HG03064 (cell line): ENCODE results near the gene TTLL8.
"Not testable (repeated sequence)": the region's sequence is repeated elsewhere in the genome, so short reads cannot be mapped to it uniquely, and the experiment has no call there.

ENCODE experiments used
- ATAC-seq: cut with Tn5 transposase; IDR thresholded peaks from one replicate; pipeline ENCODE4 v1.9.1; 2021; ENCODE audit warnings: low read depth; ENCODE audit not compliant: unreplicated experiment

The TTLL8 gene

DNA sequence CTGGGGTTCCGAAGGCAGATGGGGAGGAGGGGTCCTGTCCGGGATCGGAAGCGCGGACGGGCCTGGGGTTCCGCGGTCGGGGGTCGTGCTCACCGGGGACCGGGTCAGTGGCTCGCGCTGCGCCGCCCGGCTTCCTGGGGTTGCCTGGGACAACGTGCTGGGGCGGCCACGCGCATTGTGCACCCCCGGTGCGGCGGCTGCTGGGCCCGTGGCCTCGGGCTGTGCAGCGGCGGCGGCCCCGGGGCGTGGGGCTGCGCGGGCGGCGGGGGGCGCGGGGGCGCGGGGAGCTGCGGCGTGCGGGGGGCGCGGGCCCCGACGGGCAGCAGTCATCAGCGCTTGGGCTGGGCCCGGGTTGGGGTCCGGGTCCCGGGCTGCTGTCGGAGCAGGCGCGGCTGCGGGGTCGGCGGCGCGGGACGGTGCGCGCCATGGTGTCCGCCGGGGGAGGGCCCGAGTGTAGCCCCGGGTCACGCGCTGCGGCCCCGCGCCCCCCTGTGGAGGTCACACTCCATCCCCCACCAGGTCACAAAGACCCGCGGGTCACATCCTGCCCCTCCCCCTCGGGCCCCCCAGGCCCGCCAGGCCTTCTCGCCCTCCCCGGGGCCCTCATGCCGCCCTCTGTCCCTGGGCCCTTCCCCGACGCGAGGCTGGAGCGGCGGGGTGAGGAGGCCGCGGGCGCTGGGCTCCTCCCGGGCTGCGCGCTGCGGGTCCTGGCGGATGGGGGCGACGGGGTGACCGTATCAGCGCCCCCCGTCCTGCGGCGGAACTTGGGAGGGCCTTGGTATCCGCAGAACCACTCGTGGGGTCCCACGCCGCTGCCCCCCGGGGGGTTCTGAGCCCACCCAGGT is at the start of gene TTLL8:
Gene TTLL8 (minus strand): TSS at position 238 of the 845 bp plus-strand sequence.
- no peak for ATAC-seq

DNA sequence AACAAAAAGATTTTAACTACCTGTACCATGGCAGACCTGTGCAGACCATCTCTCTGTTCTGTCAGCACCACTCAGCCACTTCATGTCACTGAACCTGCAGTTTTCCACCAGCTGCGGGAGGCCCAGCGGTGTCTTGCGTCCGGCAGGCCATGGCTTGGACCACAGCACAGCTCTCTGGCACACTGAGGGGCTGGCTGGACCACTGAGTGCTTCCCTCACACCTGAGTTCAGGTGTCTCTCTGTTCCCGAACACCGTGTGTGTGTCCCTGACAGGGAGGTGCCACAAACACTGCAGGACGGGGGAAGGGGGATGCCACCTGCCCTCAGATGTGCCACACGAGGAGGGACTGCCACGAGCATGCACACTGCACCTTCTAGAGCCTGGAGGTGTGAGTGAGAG is 49.4 kb upstream of the TTLL8 start:
- ATAC-seq, result no peak

DNA sequence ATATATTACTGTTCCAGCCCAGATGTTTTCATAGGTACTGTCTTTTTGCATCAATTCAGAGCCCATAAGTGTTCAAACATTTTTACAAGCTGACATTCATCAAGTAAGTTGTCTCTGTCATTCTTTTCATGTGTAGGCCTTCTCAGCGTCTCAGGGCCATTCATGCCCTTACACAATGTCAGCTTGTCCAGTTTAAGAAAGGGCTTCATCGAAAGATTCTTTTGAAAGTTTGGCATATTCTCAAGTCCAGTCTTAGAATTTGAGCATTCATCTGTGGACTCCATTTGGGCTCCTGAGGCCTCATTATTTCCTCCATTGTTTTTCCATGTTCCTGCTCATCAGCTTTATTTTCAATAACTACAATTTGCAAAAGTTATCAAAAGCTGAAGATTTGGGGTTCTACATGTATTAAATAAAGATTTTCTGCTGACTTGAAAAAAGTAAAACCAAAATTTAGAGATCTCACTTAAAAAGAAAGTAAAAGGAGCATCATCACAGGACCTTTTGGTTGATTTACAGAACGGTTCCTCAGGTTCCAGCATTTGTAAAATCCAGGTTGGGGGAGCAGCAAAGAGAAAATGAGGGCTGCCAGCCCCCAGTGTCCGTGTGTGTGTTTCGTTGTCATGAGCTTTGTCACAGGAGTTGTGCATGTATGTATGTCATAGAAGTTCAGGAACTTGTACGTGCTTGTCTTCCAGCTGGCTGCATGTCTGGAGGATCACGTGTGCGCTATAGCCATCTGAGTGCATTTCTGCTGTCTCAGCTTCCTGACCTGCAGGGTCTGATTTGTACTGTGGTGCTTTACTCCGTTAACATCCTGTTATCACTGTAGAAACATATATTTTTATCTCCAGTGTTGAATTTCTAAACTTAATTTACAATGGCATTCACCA is 47.4 kb upstream of the TTLL8 start:
- no peak for ATAC-seq

DNA sequence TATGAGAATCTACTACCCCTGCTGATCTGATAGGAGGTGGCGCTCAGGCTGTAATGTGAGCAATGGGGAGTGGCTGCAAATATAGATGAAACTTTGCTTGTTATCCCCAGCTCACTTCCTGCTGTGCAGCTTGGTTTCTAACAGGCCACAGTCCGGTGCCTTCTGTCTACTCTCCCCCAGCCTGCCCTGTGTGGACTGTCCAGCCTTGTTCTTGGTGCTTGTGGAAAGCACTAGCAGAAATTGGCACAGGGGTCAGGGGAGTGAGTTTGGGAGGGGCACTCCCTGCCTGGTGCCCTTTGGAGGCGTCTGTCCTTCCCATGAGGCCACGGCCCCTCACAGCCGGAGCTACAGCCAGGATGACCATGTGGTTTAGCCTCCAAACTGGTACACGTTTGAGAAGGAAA is 46.0 kb upstream of the TTLL8 start:
- ATAC-seq, result no peak

DNA sequence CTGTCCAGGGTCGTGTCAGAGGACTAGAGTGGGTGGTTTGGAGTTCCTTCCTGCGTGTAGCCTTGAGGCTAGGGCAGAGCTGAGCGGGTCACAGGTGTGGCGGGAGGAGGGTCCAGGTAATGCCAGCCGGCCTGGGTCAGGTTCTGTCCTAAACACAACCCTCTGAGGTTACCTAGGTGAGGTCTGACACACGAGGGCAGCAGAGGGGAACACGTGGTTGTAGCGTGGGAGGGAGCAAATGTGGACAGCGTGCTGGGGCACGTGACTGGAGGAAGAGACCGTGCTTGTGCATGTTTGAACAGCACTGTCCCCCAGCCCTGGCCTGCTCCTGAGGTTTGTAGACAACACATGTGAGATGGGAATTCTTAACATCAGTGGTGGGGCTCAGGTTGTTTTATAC is 44.8 kb upstream of the TTLL8 start:
- ATAC-seq, result no peak

DNA sequence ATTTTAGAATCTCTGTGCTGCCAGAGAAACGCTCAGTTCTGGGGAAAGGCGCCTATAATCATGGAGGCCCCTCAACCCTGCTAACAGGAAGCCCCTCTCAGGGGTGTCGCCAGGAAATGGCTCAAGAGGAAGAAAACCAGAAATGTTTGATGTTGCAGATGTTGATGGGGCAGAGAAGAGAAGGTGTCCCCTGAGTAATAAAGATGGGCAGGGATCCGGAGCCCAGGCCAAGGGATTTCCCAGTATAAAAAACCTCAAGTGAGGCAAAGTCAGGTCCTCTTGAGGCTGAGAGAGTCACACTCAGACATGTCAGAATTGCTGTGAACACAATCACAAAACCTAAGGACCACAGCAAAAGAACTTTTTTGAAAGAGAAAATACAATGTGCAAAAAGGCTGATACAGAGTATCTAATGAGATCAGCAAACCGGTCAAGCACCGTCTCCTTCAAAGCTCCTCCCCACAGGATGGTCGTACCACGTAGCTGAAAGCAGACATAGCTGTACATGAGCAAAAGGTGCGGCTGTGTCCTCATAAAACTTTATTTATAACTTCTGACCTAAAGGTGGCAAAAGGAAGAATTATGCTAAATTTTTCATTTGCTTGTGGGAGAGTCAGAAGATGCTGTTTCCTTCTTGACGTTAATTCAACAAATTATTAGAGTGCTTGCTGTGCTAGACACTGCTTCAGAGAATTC is 43.9 kb upstream of the TTLL8 start:
- ATAC-seq, result no peak

DNA sequence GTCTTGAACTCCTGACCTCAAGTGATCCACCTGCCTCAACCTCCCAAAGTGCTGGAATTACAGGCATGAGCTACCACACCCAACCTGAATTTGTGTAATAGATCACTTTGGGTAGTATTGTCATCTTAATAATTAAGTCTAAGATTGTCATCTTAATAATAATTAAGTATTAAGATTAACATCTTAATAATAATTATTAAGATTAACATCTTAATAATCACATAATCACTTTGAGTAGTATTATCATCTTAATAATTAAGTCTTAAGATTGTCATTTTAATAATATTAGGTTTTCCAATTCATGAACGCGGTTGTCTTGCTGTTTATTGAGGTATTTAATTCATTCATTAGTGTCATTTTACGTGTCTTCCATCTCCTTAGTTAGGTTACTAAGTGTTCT is 40.0 kb upstream of the TTLL8 start:
- ATAC-seq, result no peak

DNA sequence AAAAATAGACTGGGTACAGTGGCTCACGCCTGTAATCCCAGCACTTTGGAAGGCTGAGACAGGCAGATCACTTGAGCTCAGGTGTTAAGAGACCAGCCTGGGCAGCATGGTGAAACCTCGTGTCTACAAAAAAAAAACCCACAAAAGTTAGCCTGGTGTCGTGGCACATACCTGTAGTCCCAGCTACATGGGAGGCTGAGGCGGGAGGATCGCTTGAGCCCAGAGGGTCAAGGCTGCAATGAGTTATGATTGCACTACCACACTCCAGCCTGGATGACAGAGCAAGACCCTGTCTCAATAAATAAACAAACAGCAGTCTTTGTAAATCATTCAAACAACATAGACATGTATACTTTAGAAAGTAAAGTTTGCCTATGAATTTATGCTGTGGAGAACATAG is 34.2 kb upstream of the TTLL8 start:
- no peak for ATAC-seq

DNA sequence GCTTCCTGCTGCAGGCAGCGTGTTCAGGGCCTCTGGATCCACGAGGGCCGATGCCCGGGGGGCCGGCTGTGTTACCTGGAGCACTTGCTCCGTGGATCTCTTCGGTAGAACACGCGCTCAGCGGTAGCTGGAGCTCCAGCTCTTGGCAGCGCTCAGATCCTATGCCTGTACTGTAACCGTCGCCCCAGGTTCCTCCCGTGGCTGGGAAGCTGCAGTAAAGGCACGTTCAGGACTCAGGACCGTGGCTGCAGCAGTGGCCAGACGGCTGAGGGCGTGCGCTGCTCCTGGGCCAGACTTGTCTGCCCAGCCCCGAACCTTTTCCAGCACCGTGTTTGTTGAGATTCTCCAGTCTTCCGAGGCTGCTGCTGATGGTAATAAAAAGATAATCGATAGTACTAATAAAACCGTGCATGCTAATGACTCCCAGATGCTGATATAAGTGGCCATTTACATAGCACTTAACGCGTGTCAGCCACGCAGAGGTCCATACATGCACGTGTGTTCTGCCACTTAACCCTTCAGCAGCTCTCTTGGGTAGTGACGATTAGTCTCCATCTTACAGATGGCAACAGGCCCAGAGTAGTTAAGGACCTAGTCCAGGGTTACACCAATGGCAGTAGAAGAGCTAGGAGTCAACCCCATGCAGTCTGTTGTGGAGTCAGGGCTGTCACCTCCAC is 33.1 kb upstream of the TTLL8 start:
- ATAC-seq, result no peak

DNA sequence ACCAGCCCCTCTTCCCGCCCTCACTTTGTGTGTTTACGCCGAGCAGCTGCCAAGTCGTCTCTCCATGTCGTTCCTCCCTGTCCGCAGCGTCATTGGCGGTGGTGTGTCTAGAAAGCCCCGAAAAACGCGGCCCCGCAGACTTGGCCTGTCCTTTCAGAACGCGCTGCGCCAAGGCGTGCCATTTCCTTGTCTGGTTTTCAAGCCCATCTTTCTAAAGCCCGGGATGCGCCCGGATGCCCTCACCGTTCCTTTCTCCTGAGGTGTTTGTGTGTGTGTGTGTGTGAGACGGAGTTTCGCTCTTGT is 32.3 kb upstream of the TTLL8 start:
- no peak for ATAC-seq

DNA sequence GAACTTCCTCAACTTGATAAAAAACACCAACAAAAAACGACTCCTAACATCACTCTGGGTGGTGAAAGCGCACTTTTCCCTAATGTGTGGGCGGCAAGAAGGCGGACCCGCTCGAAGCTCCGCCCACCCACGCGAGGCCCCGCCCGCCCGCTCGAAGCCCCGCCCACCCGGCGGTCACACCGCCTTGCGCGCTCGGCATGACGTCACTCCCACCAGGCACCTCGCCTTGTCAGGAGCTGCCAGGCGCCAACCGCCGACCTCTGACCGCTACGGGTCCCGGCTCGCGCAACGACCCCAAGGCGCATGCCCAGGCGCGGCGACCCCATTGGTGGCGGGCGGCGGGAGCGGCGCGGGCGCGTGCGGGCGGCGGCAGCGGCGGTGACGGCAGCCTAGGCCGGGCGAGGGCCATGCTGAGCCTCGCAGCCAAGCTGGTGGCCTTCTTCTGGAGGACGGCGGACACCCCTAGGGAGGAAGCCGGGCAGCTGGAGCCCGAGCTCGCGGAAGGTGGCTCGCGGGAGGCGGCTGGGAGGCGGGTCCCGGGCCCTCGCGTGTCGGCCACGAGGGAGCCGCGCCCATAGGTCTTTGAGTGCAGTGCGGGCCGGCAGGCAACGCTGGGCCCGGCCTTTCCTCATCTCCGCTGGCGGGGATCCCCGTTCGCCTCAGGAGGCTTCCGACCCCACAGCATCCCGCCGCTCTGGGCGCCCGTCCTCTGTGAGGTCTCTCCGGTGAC is 31.7 kb upstream of the TTLL8 start, which contains the start of gene MOV10L1:
Gene MOV10L1 (plus strand): TSS at position 325 of the 730 bp plus-strand sequence. CDS start 83 bp downstream, at position 408.
- no peak for ATAC-seq

DNA sequence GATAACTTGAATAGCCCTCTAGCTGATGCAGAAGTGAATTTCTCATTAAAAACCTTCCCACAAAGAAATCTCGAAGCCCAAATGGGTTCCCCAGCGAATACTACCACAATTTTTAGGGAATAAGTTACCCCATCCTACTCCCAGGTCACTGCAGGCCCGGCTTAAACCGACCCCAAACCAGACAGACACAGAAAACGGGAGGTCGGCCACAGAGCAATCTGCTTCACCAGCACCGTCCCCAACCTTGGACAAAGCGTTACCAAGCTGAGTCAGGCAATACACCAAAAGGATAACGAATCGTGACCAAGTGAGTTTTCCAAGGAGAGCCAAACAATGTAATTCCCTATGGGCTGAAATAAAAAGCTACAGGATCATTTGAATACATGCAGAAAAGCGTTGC is 31.1 kb upstream of the TTLL8 start:
- ATAC-seq, result no peak

DNA sequence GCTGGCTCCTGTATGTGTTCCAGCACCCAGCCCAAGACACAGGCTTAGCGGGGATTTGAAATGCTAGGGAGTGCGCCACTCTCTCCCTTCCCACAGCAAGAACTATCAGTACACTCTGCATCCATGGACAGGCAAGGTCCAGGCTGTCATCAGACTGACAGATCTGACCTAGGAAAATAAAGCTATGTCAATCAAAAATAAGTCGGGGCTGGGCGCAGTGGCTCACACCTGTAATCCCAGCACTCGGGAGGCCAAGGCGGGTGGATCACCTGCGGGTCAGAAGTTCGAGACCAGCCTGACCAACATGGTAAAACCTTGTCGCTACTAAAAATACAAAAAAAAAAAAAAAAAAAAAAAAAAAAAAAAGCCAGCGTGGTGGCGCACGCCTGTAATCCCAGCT is 30.0 kb upstream of the TTLL8 start:
- no peak for ATAC-seq

DNA sequence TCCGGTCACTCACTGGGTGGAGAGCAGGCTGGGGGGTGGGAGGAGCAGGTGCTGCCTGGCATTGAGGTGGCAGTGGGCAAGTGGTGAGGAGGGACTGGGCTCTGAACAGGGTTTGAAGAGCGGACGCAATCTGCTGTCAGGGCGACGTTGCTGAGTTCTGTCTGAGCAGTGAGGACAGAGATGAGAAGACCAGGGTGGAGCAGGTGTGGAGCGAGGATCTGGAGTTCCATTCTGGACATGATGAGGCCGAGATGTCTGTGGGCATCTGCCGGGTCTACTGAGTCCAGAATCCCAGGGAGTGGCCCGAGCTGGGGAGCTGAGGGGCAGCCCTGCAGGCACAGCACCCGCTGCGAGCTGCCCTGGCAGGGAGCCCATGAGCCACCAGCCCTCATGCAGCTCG is 29.5 kb upstream of the TTLL8 start:
- ATAC-seq, result no peak

DNA sequence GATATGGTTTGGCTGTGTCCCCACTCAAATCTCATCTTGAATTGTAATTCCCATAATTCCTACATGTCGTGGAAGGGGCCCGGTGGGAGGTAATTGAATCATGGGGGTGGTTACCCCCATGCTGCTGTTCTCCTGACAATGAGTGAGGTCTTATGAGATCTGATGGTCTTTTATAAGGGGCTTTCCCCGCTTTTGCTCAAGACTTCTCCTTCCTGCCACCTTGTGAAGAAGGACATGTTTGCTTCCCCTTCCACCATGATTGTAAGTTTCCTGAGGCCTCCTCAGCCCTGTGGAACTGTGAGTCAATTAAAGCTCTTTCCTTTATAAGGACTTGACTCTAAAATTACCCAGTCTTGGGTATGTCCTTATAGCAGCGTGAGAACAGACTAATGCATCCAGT is 28.9 kb upstream of the TTLL8 start:
- not testable (repeated sequence) for ATAC-seq

DNA sequence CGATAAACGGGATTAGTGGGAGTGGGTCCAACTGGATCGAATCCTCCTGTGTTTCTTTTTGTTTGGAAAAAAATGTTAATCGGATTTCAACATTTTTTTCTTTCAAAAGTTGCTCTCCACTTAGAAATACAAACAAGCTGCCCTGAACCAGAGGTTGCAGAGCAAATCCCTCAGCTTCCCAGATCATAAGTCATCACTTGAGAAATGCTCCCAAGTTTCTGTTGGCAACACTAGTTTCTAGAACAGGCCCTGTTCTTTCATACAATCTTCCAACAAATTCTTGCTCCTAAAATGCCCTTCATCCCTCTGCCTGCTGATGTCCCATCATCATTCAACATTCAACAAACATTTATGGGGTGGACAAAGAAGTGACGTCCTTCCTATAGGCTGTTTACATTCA is 28.4 kb upstream of the TTLL8 start:
- ATAC-seq, result no peak

DNA sequence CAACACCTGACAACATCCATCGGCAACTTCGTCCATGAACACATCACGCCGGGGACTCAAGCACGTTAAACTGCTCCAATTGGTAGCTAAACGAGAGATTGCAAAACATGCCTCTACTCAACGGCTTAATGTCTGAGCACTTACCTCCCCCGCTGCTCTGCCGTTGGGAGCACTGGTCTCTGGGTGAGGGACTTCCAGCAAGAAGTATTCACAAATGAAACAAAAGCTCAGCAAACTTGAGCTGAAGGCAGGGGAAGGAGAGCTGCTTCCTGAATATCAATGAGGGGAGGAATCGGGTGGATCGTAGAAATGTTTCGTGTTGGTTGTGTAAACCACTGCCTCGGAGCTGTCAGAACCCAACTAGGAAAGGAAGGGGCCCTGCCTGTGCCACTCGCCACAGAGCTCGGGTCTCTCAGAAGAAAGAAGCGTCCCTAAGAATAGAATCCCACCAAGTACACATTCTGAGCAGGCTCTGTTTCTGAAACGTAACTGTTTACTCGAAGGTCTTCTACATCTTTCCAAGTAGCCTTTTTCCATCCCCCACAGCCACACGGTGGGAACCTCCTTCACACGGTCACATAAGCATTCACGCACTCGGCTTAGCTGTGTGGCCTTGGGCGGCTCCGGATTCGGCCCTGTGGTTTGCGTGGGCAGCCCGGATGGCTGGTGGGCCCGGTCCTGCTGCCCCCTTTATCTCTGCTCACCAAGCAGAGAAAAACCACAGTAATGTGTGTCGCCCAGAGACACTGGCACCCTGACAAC is 27.3 kb upstream of the TTLL8 start, which contains the start of gene MLC1:
Gene MLC1 (minus strand): TSS at position 216 of the 762 bp plus-strand sequence. CDS start 524 bp downstream, outside the sequence.
- ATAC-seq, result no peak

DNA sequence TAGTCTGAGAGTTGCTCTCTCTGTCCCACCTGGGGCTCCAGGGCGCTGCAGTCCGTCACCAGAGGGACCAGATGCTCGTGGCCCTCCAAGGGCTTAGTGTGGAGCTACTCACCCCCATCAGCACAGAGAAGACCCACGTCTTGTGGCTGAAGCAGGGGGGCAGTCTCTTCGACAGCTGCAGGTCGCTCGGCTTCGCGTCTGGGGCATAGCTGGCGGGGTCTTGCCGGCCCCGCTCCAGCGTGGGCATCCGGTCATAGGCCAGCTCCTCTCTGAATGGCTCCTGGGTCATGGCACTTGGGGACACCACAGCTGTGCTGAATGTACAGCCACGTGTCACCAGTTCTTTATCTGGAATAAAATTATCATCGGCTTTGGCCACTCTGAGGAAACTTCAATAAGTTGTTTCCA is 26.5 kb upstream of the TTLL8 start:
- no peak for ATAC-seq

DNA sequence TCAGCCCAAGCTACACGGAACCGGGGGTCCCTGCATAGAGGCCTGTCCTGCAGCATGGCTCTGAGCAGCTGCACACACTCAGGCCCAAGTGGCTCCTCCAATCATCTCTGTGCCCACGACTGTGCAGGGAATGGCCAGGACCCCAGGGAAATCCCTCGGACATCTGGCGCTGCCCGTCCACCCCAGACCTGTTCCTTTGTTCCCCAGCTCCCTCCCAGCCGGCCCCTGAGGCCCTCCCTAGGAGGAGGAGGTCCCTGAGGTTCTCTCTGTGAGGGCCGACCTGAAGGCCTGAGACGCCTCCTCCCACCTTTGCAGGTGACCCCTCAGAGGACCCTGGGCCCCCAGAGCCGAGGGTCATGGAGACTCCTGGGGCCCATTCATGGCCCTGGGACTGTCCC is 26.0 kb upstream of the TTLL8 start:
- ATAC-seq, result no peak
